Measurements from ENCODE around the gene MYL7. TPM values are rescaled to one million over a fixed set of nuclear protein-coding genes. Genes with fewer than 3 reads are reported as not detected.

MYL7 gene
- total and polyA plus RNA-seq, 2 donors (not counting 3 experiments of a cell fraction or from before 2014, with no cell fraction given): not detected

GRCh38 chr7:44108768-44109750 is 32.1 kb downstream of the MYL7 start:
- no peak overlapping the region for H2AFZ ChIP-seq (ENCODE audit: low read depth, low read length)
- H3K9me3 ChIP-seq (replicated peaks; ENCODE audit: control insufficient read depth, insufficient read depth, low read length): no peaks in the 10 kb centered on the region
- no peak overlapping the region for H3K4me3 ChIP-seq (replicated peaks in 1 of 3; ENCODE audit: insufficient read depth in 1 of 3, low read depth in 1 of 3, low read length in 3 of 3)
- intact Hi-C loops (cut with micrococcal nuclease): no loop called here
- H3K27me3 ChIP-seq (ENCODE audit: control insufficient read depth in 2 of 2, insufficient read depth in 2 of 2, low read length in 2 of 2): no peaks in the 10 kb centered on the region
- no peak overlapping the region for H3K9ac ChIP-seq (replicated peaks; ENCODE audit: extremely low read depth, insufficient read depth, low read length)
- H3K27ac ChIP-seq (ENCODE audit: insufficient read depth, low read depth, low read length): no peak overlapping the region
- H3K79me2 ChIP-seq (ENCODE audit: control insufficient read depth, insufficient read depth, low read length): peaks cover 5% of the 10 kb centered on the region
- CTCF ChIA-PET: interaction anchor here (0.7 to 1.5 kb wide), 3 partner anchors 12 to 37 kb away, joined by 3 to 5 read pairs (median 4); partner anchors contain the start of gene POLD2
- H4K20me1 ChIP-seq (replicated peaks; ENCODE audit: control insufficient read depth, extremely low read depth, insufficient read depth, low read length): no peaks in the 10 kb centered on the region
- DNase-seq (ENCODE audit: low read depth, low spot score): no peak
- POLR2A ChIA-PET: interaction anchor here (0.9 kb wide), 1 partner anchor 10 kb away, joined by 3 read pairs; no protein-coding TSS in a partner anchor
- no peak for TF ChIP-seq CTCF (IDR thresholded peaks at IDR 0.05; ENCODE audit: extremely low read depth in 1 of 2, insufficient read depth in 1 of 2, low read depth in 1 of 2, low read length in 2 of 2)
- no peak for TF ChIP-seq EZH2 (IDR thresholded peaks at IDR 0.05; ENCODE audit: borderline replicate concordance, low read depth, low read length, severe bottlenecking)
- no peak for TF ChIP-seq POLR2AphosphoS5 (IDR thresholded peaks at IDR 0.05; ENCODE audit: insufficient read depth, low read depth, low read length)
- TF ChIP-seq MAX (IDR thresholded peaks at IDR 0.05; ENCODE audit: insufficient read depth, insufficient read length): no peak
- no peak for TF ChIP-seq POLR2A (IDR thresholded peaks at IDR 0.05; ENCODE audit: low read depth, low read length)
- no peak for TF ChIP-seq GATA2 (IDR thresholded peaks at IDR 0.05; ENCODE audit: insufficient read depth, insufficient read length, low read depth, low read length)
- TF ChIP-seq MYC (IDR thresholded peaks at IDR 0.05; ENCODE audit: low read depth, low read length): no peak
- TF ChIP-seq FOS (IDR thresholded peaks at IDR 0.05; ENCODE audit: borderline replicate concordance, insufficient read depth, low read length): no peak
- TF ChIP-seq JUN (IDR thresholded peaks at IDR 0.05; ENCODE audit: borderline replicate concordance, insufficient read depth, insufficient read length, low read depth): no peak
- peaks cover 3% of the 10 kb centered on the region for H3K4me1 ChIP-seq (ENCODE audit: control insufficient read depth, extremely low read depth, insufficient read depth, low read length)
- peaks cover 2 to 3% of the 10 kb centered on the region in 2 experiments for H3K36me3 ChIP-seq (ENCODE audit: control insufficient read depth in 2 of 2, extremely low read depth in 1 of 2, insufficient read depth in 2 of 2, low read length in 2 of 2)
- dilution Hi-C loops (cut with MboI; ENCODE audit: extremely low pct_ligation_motif_present, low sequenced_read_pairs): no loop called here
- no peak overlapping the region for H3K4me2 ChIP-seq (ENCODE audit: insufficient read depth, low read length)
- no peaks in the 10 kb centered on the region for H3K9me1 ChIP-seq (replicated peaks; ENCODE audit: control insufficient read depth, extremely low read depth, insufficient read depth, low read length)
- no TSS peak for BruUV-seq (replicated peaks)
- no peak for FAIRE-seq

All from endothelial cell of umbilical vein (primary cell).